SH-SY5Y (cell line): ENCODE measurements around the gene TBX15.

Experiments
- GATA2 ChIP-seq: IDR thresholded peaks from 2 replicates; pipeline ENCODE4 v1.6.1; 2011; ENCODE audit warnings: mild to moderate bottlenecking, low read depth, low read length
- GATA3 ChIP-seq: IDR thresholded peaks from 2 replicates; pipeline ENCODE4 v1.6.1; 2011; ENCODE audit warnings: low read depth, mild to moderate bottlenecking, low read length, moderate library complexity

DNA sequence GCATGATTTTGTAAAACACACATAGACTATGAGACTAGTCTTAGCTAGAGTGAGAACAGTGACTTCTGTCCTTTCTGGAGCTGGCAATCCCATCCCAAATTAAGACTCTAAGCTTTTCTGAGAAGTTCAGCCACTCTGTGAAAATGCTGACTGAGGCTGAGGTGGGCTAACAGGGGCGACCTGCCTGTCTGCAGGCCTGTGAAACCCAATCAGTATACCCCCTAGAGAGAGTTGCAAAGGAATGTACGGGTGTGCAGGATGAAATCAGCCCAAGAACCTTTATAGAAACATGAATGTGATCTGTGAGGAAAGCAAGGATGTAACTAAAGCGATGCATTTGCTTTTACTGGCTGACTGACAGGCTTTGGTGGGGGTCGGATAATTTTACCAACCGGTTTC, 16.0 kb upstream of the TBX15 start:
- TF ChIP-seq GATA2 = no peak
- no peak for TF ChIP-seq GATA3
